GM12891 (cell line): ENCODE data around the gene GCSAM.

Source experiments
- POLR2A ChIP-seq: IDR thresholded peaks from 2 replicates; pipeline ENCODE4 v1.6.1; 2011; ENCODE audit warnings: low read depth, low read length, control low read depth
- POLR2AphosphoS5 ChIP-seq: IDR thresholded peaks from 2 replicates; pipeline ENCODE4 v1.6.1; 2011; ENCODE audit warnings: low read depth, low read length, control low read depth

- TF ChIP-seq POLR2A, result no peak
- no peak for TF ChIP-seq POLR2AphosphoS5
Measured at GRCh38 chr3:112170046-112170445, 37.0 kb upstream of the GCSAM start.
